Fibroblast of villous mesenchyme (primary cell): ENCODE measurements around the gene EFCAB12. TPM values are rescaled to one million over a fixed set of nuclear protein-coding genes. Genes with fewer than 3 reads are reported as not detected.
"Not testable (repeated sequence)": the region's sequence is repeated elsewhere in the genome, so short reads cannot be mapped to it uniquely, and the experiment has no call there.

Experiments used
- DNase-seq: peaks from one replicate; pipeline ENCODE4 v3.0.0-alpha.2; 2010; ENCODE audit warnings: low read depth
- H3K4me3 ChIP-seq: 2 replicates; pipeline ENCODE4 v1.5.1; 2011; ENCODE audit warnings: low read depth, mild to moderate bottlenecking, low read length
- total RNA-seq: library from RNA; depleted of rRNA; stranded (reverse); fragments of >200 nt; gene quantifications from 2 replicates; pipeline ENCODE4 v1.2.3, GENCODE V29; 2012
- TF ChIP-seq, protein P1 (sequence below): IDR thresholded peaks from 2 replicates; pipeline ENCODE4 v1.5.1; 2012; ENCODE audit warnings: low read depth, mild to moderate bottlenecking, low read length; ENCODE audit not compliant: insufficient read depth

EFCAB12 gene
- total RNA-seq, 1 donor: not detected

DNA sequence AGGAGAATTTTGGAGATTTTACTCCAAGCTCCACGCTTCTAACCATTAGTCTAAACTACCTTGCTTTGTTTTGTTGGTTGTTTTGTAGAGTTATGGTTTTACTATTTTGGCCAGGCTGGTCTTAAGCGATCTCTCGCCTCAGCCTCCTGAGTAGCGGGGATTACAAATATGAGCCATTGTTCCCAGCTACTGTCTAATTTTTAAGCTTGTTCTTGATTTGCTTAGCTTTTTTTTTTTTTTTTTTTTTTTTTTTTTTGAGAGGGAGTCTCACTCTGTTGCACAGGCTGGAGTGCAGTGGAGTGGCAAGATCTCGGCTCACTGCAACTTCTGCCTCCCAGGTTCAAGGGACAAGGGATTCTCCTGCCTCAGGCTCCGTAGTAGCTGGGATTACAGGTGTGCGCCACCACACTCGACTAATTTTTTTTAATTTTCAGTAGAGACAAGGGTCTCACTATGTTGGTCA lies 28.5 kb downstream of the EFCAB12 start:
- TF ChIP-seq, protein P1, sequence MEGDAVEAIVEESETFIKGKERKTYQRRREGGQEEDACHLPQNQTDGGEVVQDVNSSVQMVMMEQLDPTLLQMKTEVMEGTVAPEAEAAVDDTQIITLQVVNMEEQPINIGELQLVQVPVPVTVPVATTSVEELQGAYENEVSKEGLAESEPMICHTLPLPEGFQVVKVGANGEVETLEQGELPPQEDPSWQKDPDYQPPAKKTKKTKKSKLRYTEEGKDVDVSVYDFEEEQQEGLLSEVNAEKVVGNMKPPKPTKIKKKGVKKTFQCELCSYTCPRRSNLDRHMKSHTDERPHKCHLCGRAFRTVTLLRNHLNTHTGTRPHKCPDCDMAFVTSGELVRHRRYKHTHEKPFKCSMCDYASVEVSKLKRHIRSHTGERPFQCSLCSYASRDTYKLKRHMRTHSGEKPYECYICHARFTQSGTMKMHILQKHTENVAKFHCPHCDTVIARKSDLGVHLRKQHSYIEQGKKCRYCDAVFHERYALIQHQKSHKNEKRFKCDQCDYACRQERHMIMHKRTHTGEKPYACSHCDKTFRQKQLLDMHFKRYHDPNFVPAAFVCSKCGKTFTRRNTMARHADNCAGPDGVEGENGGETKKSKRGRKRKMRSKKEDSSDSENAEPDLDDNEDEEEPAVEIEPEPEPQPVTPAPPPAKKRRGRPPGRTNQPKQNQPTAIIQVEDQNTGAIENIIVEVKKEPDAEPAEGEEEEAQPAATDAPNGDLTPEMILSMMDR: no peak
- H3K4me3 ChIP-seq: no peak overlapping the region
- DNase-seq: no peak

DNA sequence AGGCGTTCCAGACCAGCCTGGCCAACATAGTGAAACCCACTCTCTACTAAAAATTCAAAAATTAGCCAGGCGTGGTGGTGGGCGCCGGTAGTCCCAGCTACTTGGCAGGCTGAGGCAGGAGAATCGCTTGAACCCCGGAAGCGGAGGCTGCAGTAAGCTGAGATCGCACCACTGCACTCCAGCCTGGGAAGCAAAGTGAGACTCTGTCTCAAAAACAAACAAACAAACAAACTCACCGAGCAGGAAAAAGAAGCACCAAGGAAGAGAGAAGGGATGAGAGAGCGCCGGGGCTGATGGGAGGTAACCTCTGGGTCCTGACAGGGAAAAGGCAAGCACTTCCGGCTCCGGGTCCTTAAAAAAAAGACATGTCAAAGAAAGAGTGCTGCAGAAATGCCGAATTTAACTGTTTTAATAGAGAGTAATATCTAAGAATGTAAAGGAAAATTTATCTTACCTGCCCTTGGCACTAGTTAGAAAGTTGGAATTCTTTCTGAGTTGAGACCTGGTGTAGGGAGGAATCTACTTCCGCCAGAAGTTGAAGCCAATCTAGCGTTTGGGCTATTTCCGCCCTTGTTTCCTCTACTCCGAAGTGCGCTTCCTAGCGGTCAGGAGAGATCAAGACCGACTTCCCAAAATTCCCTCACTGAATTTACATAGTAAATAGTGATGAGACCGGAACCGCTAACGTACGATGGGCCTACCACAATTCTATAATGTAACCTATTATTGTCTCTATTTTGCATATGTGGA lies 29.1 kb downstream of the EFCAB12 start:
- TF ChIP-seq, protein P1: peak; percentile 65
- DNase-seq: peak; percentile 97
- H3K4me3 ChIP-seq: peak overlapping the region; percentile 82

DNA sequence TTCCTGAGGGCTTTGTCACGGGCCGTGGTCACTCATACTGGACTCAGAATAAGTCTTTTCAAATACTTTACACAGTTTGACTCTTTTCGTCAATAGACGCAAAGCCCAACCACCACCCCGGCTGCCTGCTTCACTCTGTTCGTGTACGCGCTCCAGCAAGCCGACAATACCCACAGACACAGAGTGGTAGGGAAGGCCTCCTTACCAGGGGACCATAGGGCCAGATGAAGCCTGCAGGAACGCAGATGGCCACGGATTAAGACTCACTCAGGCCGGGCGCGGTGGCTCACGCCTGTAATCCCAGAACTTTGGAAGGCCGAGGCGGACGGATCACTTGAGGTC lies 29.7 kb downstream of the EFCAB12 start:
- DNase-seq: peak; percentile 47
- H3K4me3 ChIP-seq: peak overlapping the region; percentile 82
- TF ChIP-seq, protein P1: no peak

DNA sequence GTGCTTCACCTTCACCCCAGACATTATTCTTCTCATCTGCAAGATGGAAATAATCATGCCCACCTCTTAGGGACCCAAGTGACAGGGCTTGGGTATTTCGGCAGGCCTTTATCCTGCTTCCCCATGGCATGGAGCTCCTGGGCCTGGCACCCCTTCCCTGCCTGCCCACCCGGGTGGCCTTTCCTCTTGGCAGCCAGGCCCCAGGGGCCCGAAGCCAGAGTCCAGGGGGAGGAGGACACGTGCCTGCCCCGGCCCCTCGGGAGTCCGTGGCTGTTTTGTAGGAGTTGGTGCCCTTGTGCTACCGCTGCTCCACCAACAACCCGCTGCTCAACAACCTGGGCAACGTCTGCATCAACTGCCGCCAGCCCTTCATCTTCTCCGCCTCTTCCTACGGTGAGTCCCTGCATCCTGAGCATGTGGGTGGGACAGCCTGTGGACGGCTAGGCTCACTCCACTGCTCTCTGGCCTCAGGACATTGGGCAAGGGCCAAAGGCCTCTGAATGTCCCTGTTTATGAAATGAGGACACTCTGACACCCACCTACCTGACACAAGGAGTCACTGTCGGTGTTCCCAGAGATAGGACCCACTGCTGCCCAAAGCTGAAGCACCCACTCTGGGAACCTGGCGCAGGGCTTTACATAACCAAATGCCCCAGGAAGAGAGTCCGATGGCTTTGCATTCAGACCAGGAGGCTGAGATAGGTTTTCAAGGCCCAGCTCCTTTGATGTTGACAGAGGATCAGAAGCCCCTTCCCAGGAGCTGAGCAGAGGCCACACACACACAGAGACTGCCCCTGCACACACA lies 34.5 kb downstream of the EFCAB12 start:
- DNase-seq, H3K4me3 ChIP-seq: not testable (repeated sequence)

DNA sequence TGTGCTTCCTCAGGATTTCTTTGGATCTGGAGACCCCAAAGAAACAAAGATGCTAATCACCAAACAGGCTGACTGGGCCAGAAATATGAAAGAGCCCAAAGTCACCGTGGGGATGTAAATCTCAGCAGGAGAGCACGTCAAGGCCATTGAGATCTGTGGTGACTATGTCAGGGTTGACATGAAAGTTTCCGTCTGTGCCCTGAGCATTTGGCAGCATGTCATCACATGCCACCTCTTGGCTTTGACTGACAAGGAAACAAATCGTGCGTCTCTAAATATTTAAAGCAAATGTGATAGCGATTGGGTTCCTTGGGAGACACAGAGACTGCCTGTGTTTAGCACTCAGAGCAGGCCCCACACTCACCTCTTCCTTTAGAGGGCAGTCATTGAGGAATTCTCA lies 35.2 kb downstream of the EFCAB12 start:
- DNase-seq: no peak
- TF ChIP-seq, protein P1: no peak

DNA sequence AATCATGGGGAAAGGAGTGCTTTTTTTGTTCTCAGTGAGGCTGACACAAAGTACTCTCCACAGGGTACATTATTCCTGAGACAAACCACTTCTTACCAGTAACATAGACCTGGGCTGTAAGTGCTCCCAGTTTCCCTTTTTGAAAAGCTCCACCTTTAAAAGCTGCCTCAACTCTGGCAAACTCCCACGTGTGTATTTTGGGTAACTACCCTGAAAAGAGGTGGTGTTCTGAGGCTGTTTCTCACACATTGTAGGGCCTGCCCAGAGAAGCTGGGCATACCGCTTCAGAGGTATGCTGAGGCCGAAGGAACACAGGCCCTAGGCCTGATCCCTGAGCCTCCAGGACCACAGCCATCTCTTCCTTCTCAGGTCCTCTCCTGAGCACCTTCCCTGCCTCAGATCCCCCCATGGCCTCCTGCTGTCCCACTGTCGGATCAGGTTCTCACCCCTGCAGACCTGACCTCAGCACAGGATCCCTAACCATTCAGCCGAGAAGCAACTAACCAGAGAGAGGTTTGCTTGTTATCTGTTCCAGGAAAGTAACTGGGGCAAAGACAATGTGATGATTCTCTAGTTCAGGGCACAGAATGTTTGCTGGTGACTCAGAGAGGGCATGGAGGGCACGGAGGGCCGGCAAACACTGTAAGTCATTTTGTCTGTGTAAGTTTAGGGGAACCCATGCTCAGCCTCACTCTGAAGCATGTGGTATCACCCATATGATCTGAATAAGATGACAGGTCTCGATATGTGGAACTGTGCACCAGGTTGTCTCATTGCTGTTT lies 36.1 kb downstream of the EFCAB12 start:
- not testable (repeated sequence) for DNase-seq, H3K4me3 ChIP-seq

More for the DNA sequence above, 35.2 kb downstream of the EFCAB12 start:
- H3K4me3 ChIP-seq: no peak overlapping the region

DNA sequence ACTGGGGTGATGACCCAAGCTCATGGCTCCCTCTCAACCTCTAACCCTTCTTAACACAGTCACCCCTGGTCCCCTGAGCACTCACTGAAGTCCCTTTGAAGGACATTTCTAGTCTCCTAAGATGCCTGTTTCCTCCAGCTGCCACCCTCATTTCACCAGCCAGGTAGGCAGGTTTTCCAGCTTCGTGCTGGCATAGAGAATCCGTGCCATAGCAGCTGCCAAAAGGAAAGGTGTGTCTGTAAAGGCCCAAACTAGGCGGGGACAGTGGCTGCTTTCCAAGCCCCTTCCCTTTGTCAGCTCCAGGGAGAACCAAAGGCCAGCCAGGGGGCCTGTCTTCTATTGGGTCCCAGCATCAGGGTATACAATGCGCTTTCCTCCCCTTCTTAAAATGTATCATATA lies 36.9 kb downstream of the EFCAB12 start:
- not testable (repeated sequence) for DNase-seq

DNA sequence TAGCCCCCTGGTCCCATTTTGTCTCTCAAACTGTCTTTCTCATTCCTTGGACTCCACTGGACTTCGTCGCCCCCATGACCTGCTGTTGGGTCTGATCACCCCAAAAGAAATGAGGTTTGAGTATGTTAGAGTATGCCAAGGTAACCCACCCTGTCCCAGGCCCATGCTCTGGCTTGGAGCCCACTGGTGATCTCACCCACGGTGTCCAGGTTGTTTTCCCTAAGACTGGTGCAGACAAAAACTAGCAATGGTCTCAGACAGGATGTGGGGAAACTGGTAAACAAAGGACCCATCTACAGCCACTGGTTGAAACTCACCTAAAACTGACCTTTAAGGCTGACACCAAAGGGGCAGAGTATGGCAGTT lies 38.9 kb downstream of the EFCAB12 start:
- TF ChIP-seq, protein P1: no peak
- peak; percentile 5 for DNase-seq
- no peak overlapping the region for H3K4me3 ChIP-seq

More for the DNA sequence above, 36.9 kb downstream of the EFCAB12 start:
- H3K4me3 ChIP-seq: not testable (repeated sequence)

DNA sequence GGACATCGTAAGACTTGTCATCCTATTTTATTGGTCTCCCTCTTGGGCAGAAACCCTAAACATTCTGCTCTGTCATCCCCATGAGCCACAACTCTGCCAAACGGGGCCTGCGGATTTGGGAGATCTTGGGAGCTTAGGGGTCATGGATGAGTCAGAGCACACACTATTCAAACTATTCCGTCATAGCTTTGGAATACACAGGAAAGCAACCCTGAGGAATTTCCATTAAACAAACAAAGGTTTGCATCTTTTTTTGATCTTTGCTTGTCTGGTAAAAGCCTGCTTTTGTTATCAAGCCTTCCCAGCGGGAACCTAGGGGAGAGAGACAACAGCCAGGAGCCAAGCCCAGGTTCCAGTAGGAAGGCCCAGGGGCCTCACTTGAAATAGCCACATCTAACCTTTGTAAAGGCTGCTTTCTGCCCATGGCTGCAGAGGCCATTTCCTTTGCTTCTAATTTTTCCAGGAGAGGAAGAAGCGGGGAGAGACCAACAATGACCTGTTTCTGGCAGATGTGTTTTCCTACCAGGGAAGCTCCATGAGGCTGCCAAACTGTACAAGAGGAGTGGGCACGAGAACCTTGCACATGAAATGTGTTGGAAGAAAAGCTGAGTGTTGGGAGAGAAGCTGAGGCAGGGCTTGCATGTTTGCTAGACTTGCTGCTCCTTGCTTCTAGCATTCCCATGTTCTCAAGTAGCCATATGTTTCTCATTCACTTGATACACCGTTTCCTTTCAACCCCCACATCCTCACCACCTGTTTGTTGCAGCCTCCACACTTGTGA lies 39.5 kb downstream of the EFCAB12 start:
- DNase-seq: peak; percentile 84

More for the DNA sequence above, 39.5 kb downstream of the EFCAB12 start:
- not testable (repeated sequence) for H3K4me3 ChIP-seq
